HL-60 (cell line): ENCODE measurements around the gene SOCS7.

Experiments
- DNase-seq, 2 experiments: peaks; one replicate each; pipeline ENCODE4 v3.0.0-alpha.2; 2010 to 2020; ENCODE audit warnings: low read depth in 1 of 2, low spot score in 1 of 2
- H3K27ac ChIP-seq: fragments of 250-450 bp; sonication (Bioruptor Pico); replicated peaks from 2 replicates; pipeline ENCODE4 v1.5.1; 2020; ENCODE audit warnings: mild to moderate bottlenecking, moderate library complexity
- H3K27me3 ChIP-seq: fragments of 250-450 bp; sonication (Bioruptor Pico); 2 replicates; pipeline ENCODE4 v1.5.1; 2021; ENCODE audit warnings: mild to moderate bottlenecking, moderate library complexity; ENCODE audit not compliant: insufficient read depth, poor library complexity, severe bottlenecking
- H3K4me3 ChIP-seq: replicated peaks from 2 replicates; pipeline ENCODE4 v1.5.1; 2011; ENCODE audit warnings: mild to moderate bottlenecking, control low read depth, low read length; ENCODE audit not compliant: insufficient read depth
- CTCF ChIP-seq: IDR thresholded peaks from one replicate; pipeline ENCODE4 v1.5.1; 2011; ENCODE audit warnings: low read length, control low read depth, inconsistent platforms; ENCODE audit not compliant: insufficient read depth
- GABPA ChIP-seq: IDR thresholded peaks from 2 replicates; pipeline ENCODE4 v1.6.1; 2012; ENCODE audit warnings: low read depth
- POLR2AphosphoS5 ChIP-seq: IDR thresholded peaks from 2 replicates; pipeline ENCODE4 v1.6.1; 2012; ENCODE audit warnings: low read depth
- SPI1 ChIP-seq: IDR thresholded peaks from 2 replicates; pipeline ENCODE4 v1.6.1; 2012; ENCODE audit warnings: low read depth, mild to moderate bottlenecking, borderline replicate concordance
- TF ChIP-seq, protein P1 (sequence below): IDR thresholded peaks from 2 replicates; pipeline ENCODE4 v1.6.1; 2012; ENCODE audit warnings: low read depth; ENCODE audit not compliant: insufficient replicate concordance

SOCS7 gene

DNA sequence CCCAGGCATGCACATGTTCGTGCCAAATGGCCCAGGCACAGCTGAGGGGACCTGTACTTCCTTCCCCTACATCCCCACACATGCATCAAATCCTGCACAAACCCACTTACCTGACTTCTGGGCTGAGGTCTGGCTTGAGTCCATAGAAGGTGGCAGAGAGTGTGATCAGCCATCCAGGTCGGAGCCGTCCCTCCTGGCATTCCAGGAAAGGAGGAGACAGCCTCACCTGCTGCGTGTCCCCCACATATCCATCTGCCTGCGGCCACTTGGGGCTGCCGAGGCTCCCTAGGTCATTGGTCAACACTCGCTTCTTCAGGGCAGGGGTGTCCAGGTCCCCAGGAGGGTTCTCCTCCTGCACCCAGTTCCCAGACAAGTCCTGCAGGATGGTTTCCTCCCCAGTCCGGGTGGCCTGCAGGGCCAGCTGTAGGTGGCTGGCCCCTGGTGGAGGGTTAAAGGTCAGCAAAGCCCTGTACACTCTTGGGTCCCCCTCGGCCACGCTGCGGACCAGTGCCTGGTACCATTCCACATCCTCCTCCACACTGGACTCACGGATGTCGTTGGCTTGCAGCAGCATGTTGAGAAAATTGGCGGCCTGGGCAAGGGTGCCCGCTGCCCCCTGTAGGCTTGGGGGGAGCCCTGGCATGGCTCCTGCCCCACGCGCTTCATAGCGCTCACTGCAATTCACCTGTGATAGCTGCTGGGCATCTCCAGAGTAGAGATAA, 8.6 kb upstream of the SOCS7 start:
- no peak for DNase-seq
- no peaks in the 10 kb centered on the region for H3K27me3 ChIP-seq
- TF ChIP-seq POLR2AphosphoS5 (no peak), SPI1 (no peak), CTCF (no peak), GABPA (no peak)
- TF ChIP-seq, protein P1, sequence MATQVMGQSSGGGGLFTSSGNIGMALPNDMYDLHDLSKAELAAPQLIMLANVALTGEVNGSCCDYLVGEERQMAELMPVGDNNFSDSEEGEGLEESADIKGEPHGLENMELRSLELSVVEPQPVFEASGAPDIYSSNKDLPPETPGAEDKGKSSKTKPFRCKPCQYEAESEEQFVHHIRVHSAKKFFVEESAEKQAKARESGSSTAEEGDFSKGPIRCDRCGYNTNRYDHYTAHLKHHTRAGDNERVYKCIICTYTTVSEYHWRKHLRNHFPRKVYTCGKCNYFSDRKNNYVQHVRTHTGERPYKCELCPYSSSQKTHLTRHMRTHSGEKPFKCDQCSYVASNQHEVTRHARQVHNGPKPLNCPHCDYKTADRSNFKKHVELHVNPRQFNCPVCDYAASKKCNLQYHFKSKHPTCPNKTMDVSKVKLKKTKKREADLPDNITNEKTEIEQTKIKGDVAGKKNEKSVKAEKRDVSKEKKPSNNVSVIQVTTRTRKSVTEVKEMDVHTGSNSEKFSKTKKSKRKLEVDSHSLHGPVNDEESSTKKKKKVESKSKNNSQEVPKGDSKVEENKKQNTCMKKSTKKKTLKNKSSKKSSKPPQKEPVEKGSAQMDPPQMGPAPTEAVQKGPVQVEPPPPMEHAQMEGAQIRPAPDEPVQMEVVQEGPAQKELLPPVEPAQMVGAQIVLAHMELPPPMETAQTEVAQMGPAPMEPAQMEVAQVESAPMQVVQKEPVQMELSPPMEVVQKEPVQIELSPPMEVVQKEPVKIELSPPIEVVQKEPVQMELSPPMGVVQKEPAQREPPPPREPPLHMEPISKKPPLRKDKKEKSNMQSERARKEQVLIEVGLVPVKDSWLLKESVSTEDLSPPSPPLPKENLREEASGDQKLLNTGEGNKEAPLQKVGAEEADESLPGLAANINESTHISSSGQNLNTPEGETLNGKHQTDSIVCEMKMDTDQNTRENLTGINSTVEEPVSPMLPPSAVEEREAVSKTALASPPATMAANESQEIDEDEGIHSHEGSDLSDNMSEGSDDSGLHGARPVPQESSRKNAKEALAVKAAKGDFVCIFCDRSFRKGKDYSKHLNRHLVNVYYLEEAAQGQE, result no peak
- H3K4me3 ChIP-seq, result no peak overlapping the region
- H3K27ac ChIP-seq, result no peak overlapping the region

DNA sequence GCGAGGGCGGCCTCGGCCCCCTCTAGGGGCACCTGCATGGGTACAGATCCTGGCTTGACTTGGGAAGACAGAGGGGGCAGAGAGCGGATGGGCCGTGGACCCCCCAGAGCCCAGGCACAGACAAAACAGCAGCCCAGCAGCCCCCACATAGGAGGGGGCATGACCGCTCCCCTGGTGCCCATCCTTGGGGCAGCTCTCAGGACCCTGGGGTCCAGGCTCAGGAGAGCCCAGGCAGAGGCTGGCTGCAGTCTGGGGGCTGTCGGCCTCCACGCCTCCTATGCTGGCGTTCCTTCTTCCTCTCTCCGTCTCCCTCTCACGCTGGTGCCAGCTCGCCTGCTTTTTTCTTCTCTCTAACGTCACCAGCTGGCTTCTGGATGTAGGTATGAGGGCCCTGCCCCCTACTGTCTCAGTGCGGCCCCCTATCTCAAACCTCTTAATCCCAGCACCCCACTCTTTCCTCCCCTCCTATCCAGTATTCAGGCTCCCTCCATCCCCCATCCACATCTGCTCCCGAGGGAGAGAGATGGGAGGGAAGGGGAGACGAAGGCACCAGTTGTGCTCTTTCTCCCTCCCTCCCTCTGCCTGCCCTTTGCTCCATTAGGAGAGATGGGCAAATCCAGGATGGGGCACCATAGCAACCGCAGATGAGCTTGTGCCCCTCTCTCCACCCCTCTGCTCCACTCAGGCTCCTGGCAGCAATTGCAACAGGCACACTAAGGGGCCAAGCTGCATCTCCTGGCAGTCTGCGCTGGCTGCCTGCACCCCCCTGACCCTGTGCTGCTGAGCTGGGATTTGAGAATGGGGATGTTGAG, 7.8 kb upstream of the SOCS7 start, which contains the start of gene GPR179:
Gene GPR179, minus strand, starts transcription at position 349 of the 812 bp plus-strand sequence. Its CDS starts 167 bp downstream, at position 182.
- no peak within 1 kb of the TSS for H3K4me3 ChIP-seq
- no peak for DNase-seq
- no peaks in the 10 kb centered on the region for H3K27me3 ChIP-seq
- H3K27ac ChIP-seq, result no peak within 1 kb of the TSS
- TF ChIP-seq CTCF (no peak), GABPA (no peak), POLR2AphosphoS5 (no peak), SPI1 (no peak)
- TF ChIP-seq, protein P1, result no peak

GRCh38 chr17:38344420-38344745, 7.3 kb upstream of the SOCS7 start:
- TF ChIP-seq SPI1 (no peak), CTCF (no peak), POLR2AphosphoS5 (no peak)
- TF ChIP-seq, protein P1, result no peak
- Histone ChIP-seq H3K27ac (no peak overlapping the region), H3K4me3 (no peak overlapping the region), H3K27me3 (no peaks in the 10 kb centered on the region)
- no peak for DNase-seq
